RWPE2 (cell line): ENCODE results near the gene DGKD.

Source experiments
- ATAC-seq: fragments of 200-7000 bp; cut with Tn5 transposase; 3 replicates; pipeline ENCODE4 v1.9.1; 2021; ENCODE audit warnings: low read depth
- DNase-seq: peaks from one replicate; pipeline ENCODE4 v3.0.0-alpha.2; 2020; ENCODE audit warnings: low spot score
- H3K27ac ChIP-seq: fragments of 450-650 bp; 2 replicates; pipeline ENCODE4 v1.5.1; 2017; ENCODE audit warnings: mild to moderate bottlenecking; ENCODE audit not compliant: poor library complexity, severe bottlenecking
- H3K27me3 ChIP-seq: fragments of 250-450 bp; sonication (Bioruptor Pico); 2 replicates; pipeline ENCODE4 v1.5.1; 2021; ENCODE audit warnings: mild to moderate bottlenecking, moderate library complexity; ENCODE audit not compliant: insufficient read depth, poor library complexity, severe bottlenecking
- H3K36me3 ChIP-seq: fragments of 250-450 bp; sonication (Bioruptor Pico); 2 replicates; pipeline ENCODE4 v1.5.1; 2020; ENCODE audit warnings: low read depth, mild to moderate bottlenecking, moderate library complexity
- H3K4me1 ChIP-seq: fragments of 250-450 bp; sonication (Bioruptor Pico); 2 replicates; pipeline ENCODE4 v1.5.1; 2021; ENCODE audit warnings: mild to moderate bottlenecking, moderate library complexity; ENCODE audit not compliant: insufficient read depth, poor library complexity, severe bottlenecking
- H3K4me3 ChIP-seq: fragments of 250-450 bp; sonication (Bioruptor Pico); 2 replicates; pipeline ENCODE4 v1.5.1; 2021; ENCODE audit warnings: mild to moderate bottlenecking, moderate library complexity; ENCODE audit not compliant: severe bottlenecking
- H3K9me3 ChIP-seq: fragments of 250-450 bp; sonication (Bioruptor Pico); 2 replicates; pipeline ENCODE4 v1.5.1; 2021; ENCODE audit warnings: mild to moderate bottlenecking, moderate library complexity; ENCODE audit not compliant: severe bottlenecking
- CTCF ChIP-seq: fragments of 450-650 bp; IDR thresholded peaks from one replicate; pipeline ENCODE4 v1.5.1; 2017; ENCODE audit warnings: mild to moderate bottlenecking, moderate library complexity; ENCODE audit not compliant: poor library complexity, severe bottlenecking

Gene DGKD

GRCh38 chr2:233474308-233475160 is 120.2 kb downstream of the DGKD start:
- TF ChIP-seq CTCF, result no peak
- no peak for ATAC-seq
- DNase-seq, result no peak
- no peaks in the 10 kb centered on the region for H3K27me3 ChIP-seq
- peaks cover 10% of the 10 kb centered on the region; the same call in 1 of the 2 replicates for H3K36me3 ChIP-seq
- no peaks in the 10 kb centered on the region for H3K4me1 ChIP-seq
- H3K27ac ChIP-seq, result no peak overlapping the region
- no peaks in the 10 kb centered on the region for H3K9me3 ChIP-seq
- no peak overlapping the region for H3K4me3 ChIP-seq

GRCh38 chr2:233476063-233476410 is 121.7 kb downstream of the DGKD start:
- no peak for DNase-seq
- peaks cover 4% of the 10 kb centered on the region for H3K4me1 ChIP-seq
- ATAC-seq, result no peak
- no peak for TF ChIP-seq CTCF
- no peaks in the 10 kb centered on the region for H3K9me3 ChIP-seq
- H3K27ac ChIP-seq, result no peak overlapping the region
- no peaks in the 10 kb centered on the region for H3K27me3 ChIP-seq
- no peak overlapping the region for H3K4me3 ChIP-seq
- peaks cover 14% of the 10 kb centered on the region for H3K36me3 ChIP-seq

DNA sequence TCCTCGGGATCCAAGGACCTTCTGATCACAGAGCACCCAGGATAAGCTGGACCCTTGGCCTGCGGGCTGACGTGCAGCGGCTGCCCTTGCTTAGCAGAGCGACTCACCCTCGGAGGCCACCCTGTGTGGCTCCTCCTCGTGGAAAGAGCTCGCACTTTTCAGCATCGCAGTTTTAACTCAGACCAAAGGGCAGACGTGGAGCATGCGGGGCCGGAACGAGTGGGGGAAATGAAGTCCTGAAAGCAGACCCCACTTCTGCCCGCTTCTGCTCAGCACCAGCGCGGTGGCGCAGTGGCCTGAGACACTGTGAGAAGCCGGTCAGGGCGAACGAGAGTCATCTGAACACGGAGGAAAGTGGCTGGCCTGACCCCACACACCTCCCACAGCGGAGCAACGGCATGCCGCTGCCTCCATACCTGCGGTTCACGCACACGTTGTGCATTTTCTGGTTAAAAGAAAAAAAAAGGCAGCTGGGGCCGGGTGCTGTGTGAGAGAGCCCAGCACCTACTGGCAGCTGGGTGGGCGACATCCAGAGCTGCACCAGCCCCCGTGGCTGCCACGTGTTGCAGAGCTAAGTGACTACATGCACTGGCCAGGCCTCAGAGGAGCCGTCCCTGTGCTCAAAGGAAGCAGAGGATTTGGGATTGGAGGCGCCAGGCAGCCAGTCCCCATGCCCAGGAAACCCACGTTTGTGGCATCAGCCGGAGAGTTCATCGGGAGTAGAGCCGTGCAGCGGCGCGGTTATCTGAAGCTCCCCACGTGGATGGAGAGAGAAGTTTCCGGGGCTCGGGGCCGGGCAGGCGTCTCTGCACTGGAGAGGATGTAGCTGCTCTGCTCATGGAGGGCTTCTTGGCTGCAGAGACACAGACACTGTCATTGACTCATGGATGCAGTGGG is 122.6 kb downstream of the DGKD start:
- no peak for DNase-seq
- no peak overlapping the region for H3K27ac ChIP-seq
- no peak for TF ChIP-seq CTCF

DNA sequence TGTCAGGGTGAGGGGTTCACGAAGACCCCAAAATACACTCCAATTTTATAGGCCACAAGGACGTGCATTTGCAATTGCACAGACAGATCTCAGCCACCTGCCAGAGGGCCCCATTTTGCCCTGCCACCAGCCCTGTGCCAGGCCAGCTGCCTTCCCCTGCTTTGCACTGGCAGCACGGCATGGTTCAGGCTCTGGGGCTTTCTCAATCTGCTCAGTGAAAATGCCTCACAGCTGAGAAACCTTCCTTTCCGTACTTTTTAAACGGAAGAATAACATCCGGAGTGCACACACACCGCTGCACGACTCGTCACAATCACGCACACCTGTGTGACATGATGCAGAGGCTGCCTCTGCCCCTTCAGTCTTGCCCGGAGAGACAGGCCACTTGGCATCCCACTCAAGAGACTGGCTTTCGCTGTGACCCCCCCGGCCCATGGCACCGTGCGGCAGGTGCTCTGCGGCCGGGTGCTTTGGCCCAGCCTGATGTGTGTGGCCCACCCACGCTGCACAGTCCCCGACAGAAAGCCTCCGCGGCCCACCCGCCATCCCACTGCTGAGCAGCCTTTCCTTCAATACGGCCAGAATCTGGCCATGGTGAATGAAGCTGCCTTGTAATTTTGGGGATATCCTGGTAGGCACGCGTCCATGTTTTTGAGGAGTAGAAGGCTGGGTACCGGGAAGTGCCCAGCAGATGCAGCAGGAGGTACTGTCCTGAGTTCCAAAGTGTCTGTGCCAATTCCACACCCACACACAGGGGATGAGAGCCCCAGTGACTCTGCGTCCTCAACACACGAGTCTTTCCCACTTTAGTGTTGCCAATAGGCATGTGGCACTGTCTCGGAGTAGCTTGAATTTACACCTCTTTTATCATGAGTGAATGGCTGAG is 123.5 kb downstream of the DGKD start:
- ATAC-seq (no peak), DNase-seq (no peak)
- Histone ChIP-seq H3K4me3 (no peak overlapping the region), H3K27me3 (no peaks in the 10 kb centered on the region), H3K9me3 (no peaks in the 10 kb centered on the region), H3K27ac (no peak overlapping the region), H3K36me3 (peaks cover 27% of the 10 kb centered on the region), H3K4me1 (peaks cover 17% of the 10 kb centered on the region)
- TF ChIP-seq CTCF, result no peak

More for the DNA sequence above, 122.6 kb downstream of the DGKD start:
- Histone ChIP-seq H3K27me3 (no peaks in the 10 kb centered on the region), H3K4me1 (peaks cover 13% of the 10 kb centered on the region), H3K4me3 (no peak overlapping the region), H3K36me3 (peaks cover 19% of the 10 kb centered on the region), H3K9me3 (no peaks in the 10 kb centered on the region)
- no peak for ATAC-seq
